IMR-90 (cell line): ENCODE data around the gene STARD8.

Experiments
- CEBPB ChIP-seq: IDR thresholded peaks from 2 replicates; pipeline ENCODE4 v1.6.1; 2012; ENCODE audit warnings: low read depth, low read length, improper control_type of control experiment
- CHD1 ChIP-seq: IDR thresholded peaks from 2 replicates; pipeline ENCODE4 v1.6.1; 2012; ENCODE audit warnings: low read depth, low read length, improper control_type of control experiment
- CTCF ChIP-seq: conservative IDR thresholded peaks from 2 replicates; pipeline ENCODE4 v1.5.1; 2012; ENCODE audit warnings: mild to moderate bottlenecking, low read depth, low read length, improper control_type of control experiment
- MAFK ChIP-seq: IDR thresholded peaks from 2 replicates; pipeline ENCODE4 v1.6.1; 2012; ENCODE audit warnings: low read depth, low read length, improper control_type of control experiment
- MXI1 ChIP-seq: IDR thresholded peaks from 2 replicates; pipeline ENCODE4 v1.6.1; 2012; ENCODE audit warnings: low read depth, mild to moderate bottlenecking, low read length, moderate library complexity, borderline replicate concordance
- NFE2L2 ChIP-seq: fragments of 150-350 bp; IDR thresholded peaks from 2 replicates; pipeline ENCODE4 v1.6.1; 2016; ENCODE audit warnings: low read depth, mild to moderate bottlenecking, low read length
- POLR2A ChIP-seq: IDR thresholded peaks from 2 replicates; pipeline ENCODE4 v1.6.1; 2012; ENCODE audit warnings: mild to moderate bottlenecking, low read depth, low read length
- RAD21 ChIP-seq: IDR thresholded peaks from 2 replicates; pipeline ENCODE4 v1.6.1; 2012; ENCODE audit warnings: low read length, improper control_type of control experiment
- RCOR1 ChIP-seq: IDR thresholded peaks from 2 replicates; pipeline ENCODE4 v1.6.1; 2012; ENCODE audit warnings: mild to moderate bottlenecking, low read length, improper control_type of control experiment; ENCODE audit not compliant: insufficient replicate concordance
- RFX5 ChIP-seq: IDR thresholded peaks from 2 replicates; pipeline ENCODE4 v1.8.0; 2012; ENCODE audit warnings: low read depth, mild to moderate bottlenecking, low read length, moderate library complexity
- SMC3 ChIP-seq: fragments of 150-350 bp; IDR thresholded peaks from 2 replicates; pipeline ENCODE4 v1.6.1; 2016; ENCODE audit warnings: low read depth, mild to moderate bottlenecking, antibody characterized with exemption, low read length, moderate library complexity
- USF2 ChIP-seq: fragments of 150-350 bp; IDR thresholded peaks from 2 replicates; pipeline ENCODE4 v1.6.1; 2017; ENCODE audit warnings: mild to moderate bottlenecking, antibody characterized with exemption, low read length, low read depth

GRCh38 chrX:68761086-68761485 is 113.6 kb downstream of the STARD8 start:
- TF ChIP-seq CTCF (no peak), RCOR1 (no peak), USF2 (no peak), SMC3 (no peak), POLR2A (no peak), CHD1 (no peak), MAFK (no peak), MXI1 (no peak), RAD21 (no peak), NFE2L2 (no peak), RFX5 (no peak), CEBPB (no peak)
